Choroid plexus epithelial cell (primary cell): ENCODE measurements around the gene KL.
A peak's percentile ranks its signal among the peaks of the same experiment; 100 is the strongest.

Source experiments
- DNase-seq: peaks from one replicate; pipeline ENCODE4 v3.0.0-alpha.2; 2010; ENCODE audit warnings: low read depth
- H3K4me3 ChIP-seq: 2 replicates; pipeline ENCODE4 v1.5.1; 2011; ENCODE audit warnings: low read depth, mild to moderate bottlenecking, control low read depth, low read length, moderate library complexity
- CTCF ChIP-seq: conservative IDR thresholded peaks from 2 replicates; pipeline ENCODE4 v1.5.1; 2011; ENCODE audit warnings: low read depth, mild to moderate bottlenecking, control low read depth, inconsistent platforms, low read length, moderate library complexity

KL gene

GRCh38 chr13:33016414-33017322, at the start of gene KL:
Gene KL (plus strand): TSS chr13:33016423. CDS start chr13:33016441, 18 bp downstream.
- DNase-seq = no peak

GRCh38 chr13:32967584-32968182, 48.5 kb upstream of the KL start:
- no peak for DNase-seq
- H3K4me3 ChIP-seq = no peak overlapping the region
- TF ChIP-seq CTCF = no peak

More at GRCh38 chr13:33016414-33017322, at the start of gene KL:
- peak within 1 kb of the TSS; percentile 47 for H3K4me3 ChIP-seq
- TF ChIP-seq CTCF = no peak

- no peak for TF ChIP-seq CTCF
These were observed 47.9 kb upstream of the KL start for GRCh38 chr13:32968316-32968715.

DNA sequence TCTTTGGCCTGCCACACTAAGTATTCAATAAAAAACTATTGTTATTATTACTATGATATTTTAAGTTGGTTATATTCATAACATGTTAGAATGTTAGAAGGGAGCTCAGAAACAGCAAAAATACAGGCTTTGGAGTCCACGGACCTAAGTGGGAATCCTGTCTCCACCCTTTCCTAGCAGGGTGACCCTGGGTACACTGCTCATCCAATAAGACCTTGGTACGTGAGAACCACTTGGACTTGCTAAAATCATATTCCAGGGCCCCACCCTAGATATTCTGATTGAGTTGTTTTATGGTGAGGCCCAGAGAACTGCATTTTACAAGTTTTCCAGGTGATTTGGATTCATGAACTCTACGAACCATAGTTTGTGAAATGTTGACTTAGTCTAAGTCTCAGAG, 47.4 kb upstream of the KL start:
- no peak overlapping the region for H3K4me3 ChIP-seq
- no peak for TF ChIP-seq CTCF
- no peak for DNase-seq

More at GRCh38 chr13:32968316-32968715, 47.9 kb upstream of the KL start:
- no peak overlapping the region for H3K4me3 ChIP-seq
- no peak for DNase-seq

- peak; percentile 78 for DNase-seq
- no peak for TF ChIP-seq CTCF
- peak overlapping the region; percentile 38 for H3K4me3 ChIP-seq
These were observed 46.7 kb upstream of the KL start for GRCh38 chr13:32969516-32969941.

GRCh38 chr13:32976056-32976805, 40.0 kb upstream of the KL start:
- H3K4me3 ChIP-seq = no peak overlapping the region
- no peak for DNase-seq
- TF ChIP-seq CTCF = no peak
